Erythroblast (primary cell): ENCODE results near the gene CSE1L.

ENCODE experiments used
- GATA1 ChIP-seq: IDR thresholded peaks from 2 replicates; pipeline ENCODE4 v1.6.1; 2011; ENCODE audit warnings: low read depth, mild to moderate bottlenecking, control low read depth, low read length, moderate library complexity
- POLR2A ChIP-seq: IDR thresholded peaks from 2 replicates; pipeline ENCODE4 v1.6.1; 2011; ENCODE audit warnings: mild to moderate bottlenecking, low read length

- TF ChIP-seq POLR2A (no peak), GATA1 (no peak)
Observed at GRCh38 chr20:49110767-49111694, 64.9 kb downstream of the CSE1L start.
